CD4-positive, alpha-beta T cell treated with Interleukin-12 subunit alpha and Interleukin-12 subunit beta, for 1 hour (primary cell): ENCODE measurements around the gene SNX18.

Experiments
- DNase-seq: peaks from one replicate; pipeline ENCODE4 v3.0.0-alpha.2; 2020

SNX18 gene

GRCh38 chr5:54581831-54582548 lies 64.4 kb downstream of the SNX18 start:
- no peak for DNase-seq

GRCh38 chr5:54586336-54586735 lies 68.8 kb downstream of the SNX18 start:
- DNase-seq, result no peak

- no peak for DNase-seq
These were observed 72.2 kb downstream of the SNX18 start for GRCh38 chr5:54589786-54590185.

- no peak for DNase-seq
These were observed 73.3 kb downstream of the SNX18 start for GRCh38 chr5:54590824-54591223.

GRCh38 chr5:54593779-54594178 lies 76.2 kb downstream of the SNX18 start:
- DNase-seq, result no peak

- no peak for DNase-seq
These were observed 76.6 kb downstream of the SNX18 start for GRCh38 chr5:54594181-54594580.

GRCh38 chr5:54595721-54596120 lies 78.2 kb downstream of the SNX18 start:
- no peak for DNase-seq
